Ishikawa (cell line): ENCODE results near the gene MX1.

ENCODE experiments used
- CEBPB ChIP-seq: IDR thresholded peaks from 2 replicates; pipeline ENCODE4 v1.6.1; 2012
- CREB1 ChIP-seq: IDR thresholded peaks from 2 replicates; pipeline ENCODE4 v1.6.1; 2012; ENCODE audit warnings: low read depth
- EGR1 ChIP-seq: IDR thresholded peaks from 2 replicates; pipeline ENCODE4 v1.6.1; 2012
- EP300 ChIP-seq: IDR thresholded peaks from 2 replicates; pipeline ENCODE4 v1.6.1; 2012; ENCODE audit warnings: borderline replicate concordance
- FOXM1 ChIP-seq: IDR thresholded peaks from 2 replicates; pipeline ENCODE4 v1.6.1; 2012; ENCODE audit warnings: low read depth, borderline replicate concordance
- NFIC ChIP-seq: IDR thresholded peaks from 2 replicates; pipeline ENCODE4 v1.6.1; 2012
- RAD21 ChIP-seq: IDR thresholded peaks from 2 replicates; pipeline ENCODE4 v1.6.1; 2012; ENCODE audit warnings: low read depth
- TAF1 ChIP-seq: IDR thresholded peaks from 2 replicates; pipeline ENCODE4 v1.6.1; 2012; ENCODE audit warnings: low read depth, mild to moderate bottlenecking
- TCF12 ChIP-seq: IDR thresholded peaks from 2 replicates; pipeline ENCODE4 v1.6.1; 2012; ENCODE audit warnings: low read depth
- TEAD4 ChIP-seq: IDR thresholded peaks from 2 replicates; pipeline ENCODE4 v1.6.1; 2012
- YY1 ChIP-seq: IDR thresholded peaks from 2 replicates; pipeline ENCODE4 v1.6.1; 2012; ENCODE audit warnings: low read depth
- ZBTB7A ChIP-seq: IDR thresholded peaks from 2 replicates; pipeline ENCODE4 v1.6.1; 2012; ENCODE audit warnings: low read depth
- TF ChIP-seq, protein P1 (sequence below): IDR thresholded peaks from 2 replicates; pipeline ENCODE4 v1.6.1; 2012
- TF ChIP-seq, protein P2 (sequence below): IDR thresholded peaks from 2 replicates; pipeline ENCODE4 v1.6.1; 2012; ENCODE audit warnings: low read depth, mild to moderate bottlenecking
- TF ChIP-seq, protein P3 (sequence below): IDR thresholded peaks from 2 replicates; pipeline ENCODE4 v1.6.1; 2012

The MX1 gene

DNA sequence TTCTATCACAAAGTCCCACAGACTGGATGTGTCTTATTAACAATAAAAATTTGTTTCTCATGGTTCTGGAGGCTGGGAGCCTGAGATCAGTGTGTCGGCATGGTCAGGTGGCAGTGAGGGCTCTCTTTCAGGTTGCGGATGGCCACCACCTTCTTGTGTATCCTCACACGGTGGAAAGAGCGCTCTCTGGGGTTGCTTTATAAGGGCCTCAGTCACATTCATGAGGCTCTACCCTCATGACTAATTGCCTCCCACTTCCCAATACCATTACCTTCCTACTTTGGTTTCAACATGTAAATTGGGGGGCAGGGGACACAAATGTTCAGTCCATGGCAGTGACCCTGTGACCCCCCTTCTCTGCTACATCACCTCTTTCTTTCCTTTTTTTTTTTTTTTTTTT lies 20.7 kb upstream of the MX1 start:
- TF ChIP-seq RAD21 (no peak), ZBTB7A (no peak), YY1 (no peak), EGR1 (no peak)

DNA sequence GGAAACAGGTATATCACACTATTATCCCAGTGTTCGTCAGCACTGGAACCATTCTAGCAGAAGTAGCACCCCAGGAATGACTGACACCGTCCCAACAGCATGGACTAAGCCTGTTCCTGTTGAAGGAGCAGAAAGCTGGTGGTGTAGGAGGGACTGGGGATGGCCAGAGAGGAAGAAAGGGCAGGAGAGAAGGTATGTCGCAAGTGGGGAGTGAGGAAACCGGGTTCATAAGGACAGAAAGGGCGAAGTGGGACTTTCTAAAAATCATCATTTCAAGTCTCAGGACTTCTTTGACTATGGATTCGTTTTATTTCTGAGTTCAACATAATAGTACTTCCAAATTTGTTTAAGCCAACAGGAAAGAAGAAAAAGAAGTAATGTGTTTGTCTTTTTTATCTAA lies 19.7 kb upstream of the MX1 start:
- TF ChIP-seq TEAD4 (no peak), EGR1 (no peak), TAF1 (no peak), NFIC (no peak), YY1 (no peak), CEBPB (no peak), ZBTB7A (no peak), RAD21 (no peak), FOXM1 (no peak), EP300 (no peak), CREB1 (no peak)
- TF ChIP-seq, protein P1, sequence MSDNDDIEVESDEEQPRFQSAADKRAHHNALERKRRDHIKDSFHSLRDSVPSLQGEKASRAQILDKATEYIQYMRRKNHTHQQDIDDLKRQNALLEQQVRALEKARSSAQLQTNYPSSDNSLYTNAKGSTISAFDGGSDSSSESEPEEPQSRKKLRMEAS = no peak
- TF ChIP-seq, protein P2, sequence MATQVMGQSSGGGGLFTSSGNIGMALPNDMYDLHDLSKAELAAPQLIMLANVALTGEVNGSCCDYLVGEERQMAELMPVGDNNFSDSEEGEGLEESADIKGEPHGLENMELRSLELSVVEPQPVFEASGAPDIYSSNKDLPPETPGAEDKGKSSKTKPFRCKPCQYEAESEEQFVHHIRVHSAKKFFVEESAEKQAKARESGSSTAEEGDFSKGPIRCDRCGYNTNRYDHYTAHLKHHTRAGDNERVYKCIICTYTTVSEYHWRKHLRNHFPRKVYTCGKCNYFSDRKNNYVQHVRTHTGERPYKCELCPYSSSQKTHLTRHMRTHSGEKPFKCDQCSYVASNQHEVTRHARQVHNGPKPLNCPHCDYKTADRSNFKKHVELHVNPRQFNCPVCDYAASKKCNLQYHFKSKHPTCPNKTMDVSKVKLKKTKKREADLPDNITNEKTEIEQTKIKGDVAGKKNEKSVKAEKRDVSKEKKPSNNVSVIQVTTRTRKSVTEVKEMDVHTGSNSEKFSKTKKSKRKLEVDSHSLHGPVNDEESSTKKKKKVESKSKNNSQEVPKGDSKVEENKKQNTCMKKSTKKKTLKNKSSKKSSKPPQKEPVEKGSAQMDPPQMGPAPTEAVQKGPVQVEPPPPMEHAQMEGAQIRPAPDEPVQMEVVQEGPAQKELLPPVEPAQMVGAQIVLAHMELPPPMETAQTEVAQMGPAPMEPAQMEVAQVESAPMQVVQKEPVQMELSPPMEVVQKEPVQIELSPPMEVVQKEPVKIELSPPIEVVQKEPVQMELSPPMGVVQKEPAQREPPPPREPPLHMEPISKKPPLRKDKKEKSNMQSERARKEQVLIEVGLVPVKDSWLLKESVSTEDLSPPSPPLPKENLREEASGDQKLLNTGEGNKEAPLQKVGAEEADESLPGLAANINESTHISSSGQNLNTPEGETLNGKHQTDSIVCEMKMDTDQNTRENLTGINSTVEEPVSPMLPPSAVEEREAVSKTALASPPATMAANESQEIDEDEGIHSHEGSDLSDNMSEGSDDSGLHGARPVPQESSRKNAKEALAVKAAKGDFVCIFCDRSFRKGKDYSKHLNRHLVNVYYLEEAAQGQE = no peak
- TF ChIP-seq, protein P3, sequence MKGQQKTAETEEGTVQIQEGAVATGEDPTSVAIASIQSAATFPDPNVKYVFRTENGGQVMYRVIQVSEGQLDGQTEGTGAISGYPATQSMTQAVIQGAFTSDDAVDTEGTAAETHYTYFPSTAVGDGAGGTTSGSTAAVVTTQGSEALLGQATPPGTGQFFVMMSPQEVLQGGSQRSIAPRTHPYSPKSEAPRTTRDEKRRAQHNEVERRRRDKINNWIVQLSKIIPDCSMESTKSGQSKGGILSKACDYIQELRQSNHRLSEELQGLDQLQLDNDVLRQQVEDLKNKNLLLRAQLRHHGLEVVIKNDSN = no peak

DNA sequence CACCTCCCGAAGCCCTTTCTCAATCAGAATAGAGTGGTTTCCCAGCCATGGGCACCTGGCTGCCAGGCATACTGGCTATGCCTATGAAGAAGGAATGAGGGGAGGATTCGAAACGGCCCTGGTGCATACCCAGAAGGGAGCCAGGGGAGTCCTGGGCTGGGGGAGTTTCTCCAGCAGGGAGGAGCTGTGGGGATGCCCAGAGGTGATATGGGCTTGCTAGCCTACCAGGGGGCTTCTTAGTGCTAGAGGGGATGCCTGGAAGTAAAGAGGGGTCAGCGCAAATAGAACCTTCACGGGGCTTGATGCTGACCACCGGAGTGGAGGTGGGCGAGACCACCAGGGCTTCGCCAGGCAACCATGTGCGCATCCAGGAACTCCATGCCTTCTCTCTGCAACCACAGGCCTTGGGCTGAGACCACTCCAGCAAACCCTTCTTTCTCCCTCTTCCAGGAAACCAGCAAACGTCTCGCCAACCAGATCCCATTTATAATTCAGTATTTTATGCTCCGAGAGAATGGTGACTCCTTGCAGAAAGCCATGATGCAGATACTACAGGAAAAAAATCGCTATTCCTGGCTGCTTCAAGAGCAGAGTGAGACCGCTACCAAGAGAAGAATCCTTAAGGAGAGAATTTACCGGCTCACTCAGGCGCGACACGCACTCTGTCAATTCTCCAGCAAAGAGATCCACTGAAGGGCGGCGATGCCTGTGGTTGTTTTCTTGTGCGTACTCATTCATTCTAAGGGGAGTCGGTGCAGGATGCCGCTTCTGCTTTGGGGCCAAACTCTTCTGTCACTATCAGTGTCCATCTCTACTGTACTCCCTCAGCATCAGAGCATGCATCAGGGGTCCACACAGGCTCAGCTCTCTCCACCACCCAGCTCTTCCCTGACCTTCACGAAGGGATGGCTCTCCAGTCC lies 18.2 kb upstream of the MX1 start:
- TF ChIP-seq YY1 (no peak), RAD21 (no peak), CEBPB (no peak), TEAD4 (no peak), CREB1 (no peak), EP300 (no peak), TAF1 (no peak)
- TF ChIP-seq, protein P1 = no peak

DNA sequence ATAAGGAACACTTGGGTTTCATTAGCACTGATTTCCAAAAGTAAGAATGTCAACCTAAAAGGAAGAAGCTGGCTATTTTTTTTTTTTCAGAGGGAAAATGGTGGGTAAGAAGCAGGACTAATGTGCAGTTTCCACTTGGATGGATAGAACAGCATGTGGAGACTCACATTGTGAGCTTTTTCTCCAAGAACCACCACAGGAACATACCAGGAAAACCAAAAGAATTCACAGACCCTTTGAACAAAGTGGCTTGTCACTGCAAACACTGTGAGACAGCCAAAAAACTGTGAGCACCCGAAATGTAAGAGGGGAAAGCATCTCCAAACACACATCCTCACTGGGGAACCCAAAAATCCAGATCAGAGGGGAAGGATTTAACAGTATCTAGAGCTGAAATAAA lies 15.7 kb upstream of the MX1 start:
- TF ChIP-seq, protein P2 = no peak
- TF ChIP-seq EGR1 (no peak), CEBPB (no peak), YY1 (no peak), EP300 (no peak), NFIC (no peak), FOXM1 (no peak), TEAD4 (no peak), ZBTB7A (no peak), TCF12 (no peak), CREB1 (no peak), TAF1 (no peak), RAD21 (no peak)
- TF ChIP-seq, protein P1 = no peak
- TF ChIP-seq, protein P3 = no peak

DNA sequence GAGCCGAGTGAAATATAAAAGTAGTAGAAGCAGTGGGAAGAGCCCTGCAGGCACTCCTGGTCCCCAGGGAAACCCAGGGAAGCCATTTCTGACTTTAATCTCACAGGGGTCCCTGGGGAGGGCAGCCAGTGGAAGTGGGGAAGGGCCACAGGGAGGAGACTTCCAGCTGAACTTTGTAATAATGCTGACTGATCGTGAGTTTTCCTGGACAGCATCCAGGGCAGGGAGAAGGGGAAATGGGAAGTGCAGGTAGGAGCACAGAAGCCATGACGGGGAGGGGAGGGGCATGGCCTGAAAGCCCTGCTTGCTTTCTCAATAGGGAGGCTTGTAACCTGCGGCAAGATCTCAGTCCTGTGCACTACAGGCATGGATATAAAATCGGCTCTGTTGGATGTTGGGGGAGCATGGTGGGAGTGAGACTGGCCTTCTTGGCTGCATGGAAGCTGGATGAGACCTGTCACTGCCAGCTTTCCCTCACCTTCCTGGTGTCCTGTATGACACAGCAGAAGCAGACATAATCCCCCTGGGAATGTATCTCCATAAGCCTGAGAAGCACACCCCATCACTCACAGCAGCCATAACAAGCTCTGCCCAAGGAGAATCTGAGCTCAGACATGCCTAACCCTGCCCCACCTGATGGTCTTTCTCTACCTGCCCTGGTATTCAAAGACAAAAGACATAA lies 15.1 kb upstream of the MX1 start:
- TF ChIP-seq FOXM1 (no peak), NFIC (no peak), EGR1 (no peak), YY1 (no peak), TCF12 (no peak), TEAD4 (no peak), RAD21 (no peak), ZBTB7A (no peak), CREB1 (no peak), TAF1 (no peak), EP300 (no peak), CEBPB (no peak)
- TF ChIP-seq, protein P3 = no peak
- TF ChIP-seq, protein P1 = no peak
- TF ChIP-seq, protein P2 = no peak
